GM21423 (cell line): ENCODE measurements around the gene FOXN3.

Source experiments
- ATAC-seq: cut with Tn5 transposase; IDR thresholded peaks from one replicate; pipeline ENCODE4 v1.9.1; 2021; ENCODE audit warnings: mild to moderate bottlenecking, moderate library complexity; ENCODE audit not compliant: unreplicated experiment

The FOXN3 gene

GRCh38 chr14:89340200-89341181, 76.5 kb downstream of the FOXN3 start:
- no peak for ATAC-seq

GRCh38 chr14:89339579-89339978, 77.5 kb downstream of the FOXN3 start:
- no peak for ATAC-seq

- no peak for ATAC-seq
Measured at GRCh38 chr14:89339158-89339557, 77.9 kb downstream of the FOXN3 start.

GRCh38 chr14:89336338-89336737, 80.7 kb downstream of the FOXN3 start:
- ATAC-seq, result no peak

- no peak for ATAC-seq
Measured at GRCh38 chr14:89332031-89332430, 85.0 kb downstream of the FOXN3 start.

GRCh38 chr14:89331398-89331797, 85.6 kb downstream of the FOXN3 start:
- peak; percentile 86 for ATAC-seq

GRCh38 chr14:89330236-89331002, 86.6 kb downstream of the FOXN3 start:
- ATAC-seq, result no peak

GRCh38 chr14:89327771-89328212, 89.2 kb downstream of the FOXN3 start:
- no peak for ATAC-seq

- no peak for ATAC-seq
Measured at GRCh38 chr14:89325959-89326358, 91.1 kb downstream of the FOXN3 start.

GRCh38 chr14:89325299-89325883, 91.6 kb downstream of the FOXN3 start:
- ATAC-seq, result peak; percentile 40

- peak; percentile 58 for ATAC-seq
Measured at GRCh38 chr14:89324501-89325298, 92.3 kb downstream of the FOXN3 start.

GRCh38 chr14:89320381-89321000, 96.5 kb downstream of the FOXN3 start:
- no peak for ATAC-seq

- ATAC-seq, result no peak
Measured at GRCh38 chr14:89319687-89320086, 97.3 kb downstream of the FOXN3 start.

- peak; percentile 82 for ATAC-seq
Measured at GRCh38 chr14:89317051-89317691, 99.9 kb downstream of the FOXN3 start.

- no peak for ATAC-seq
Measured at GRCh38 chr14:89315493-89316470, 101.3 kb downstream of the FOXN3 start.

GRCh38 chr14:89314274-89314673, 102.8 kb downstream of the FOXN3 start:
- no peak for ATAC-seq

- ATAC-seq, result no peak
Measured at GRCh38 chr14:89312932-89313331, 104.1 kb downstream of the FOXN3 start.

GRCh38 chr14:89310211-89310610, 106.8 kb downstream of the FOXN3 start:
- ATAC-seq, result no peak
